Measurements from ENCODE around the gene ANKRD23. TPM values are rescaled to one million over a fixed set of nuclear protein-coding genes. Genes with fewer than 3 reads are reported as not detected.

Gene ANKRD23
- total and polyA plus RNA-seq, 2 of the 8 experiments (the other 6 are each of a cell fraction or from before 2014, with no cell fraction given) = 3.4 to 3.5 TPM

- Histone ChIP-seq H3K23ac (ENCODE audit: insufficient read length) (no peak overlapping the region), H2BK120ac (replicated peaks; ENCODE audit: low read depth, low read length) (peak overlapping the region; percentile 25), H2AK5ac (ENCODE audit: low read depth, low read length) (no peak overlapping the region), H3K4me2 (ENCODE audit: insufficient read depth in 1 of 2, low read depth in 2 of 2, low read length in 2 of 2) (peak overlapping the region; percentile 88 to 91), H4K8ac (ENCODE audit: extremely low read depth, insufficient read depth, low read length) (no peak overlapping the region), H2AFZ (ENCODE audit: low read length) (no peak overlapping the region), H4K20me1 (replicated peaks in 1 of 2; ENCODE audit: control insufficient read depth in 1 of 2, insufficient read depth in 2 of 2, low read length in 2 of 2) (peaks cover 2 to 11% of the 10 kb centered on the region in 2 experiments), H2BK5ac (ENCODE audit: low read depth, low read length) (no peak overlapping the region; the same call in 1 of the 2 replicates), H3K18ac (ENCODE audit: extremely low read depth, low read length) (peak overlapping the region; percentile 81), H3K9ac (replicated peaks in 1 of 4; ENCODE audit: extremely low read depth in 1 of 4, low read depth in 3 of 4, low read length in 3 of 4) (peak overlapping the region in 1 of 4 experiments; percentile 20; a peak in 4 of 7 replicates), H3K23me2 (ENCODE audit: low read depth, low read length) (peaks cover 14% of the 10 kb centered on the region), H3K4me1 (replicated peaks in 1 of 4; ENCODE audit: control insufficient read depth in 3 of 4, insufficient read depth in 4 of 4, low read length in 3 of 4) (peaks cover 11 to 43% (median 27%) of the 10 kb centered on the region in 4 experiments), H3K4ac (replicated peaks; ENCODE audit: insufficient read length, low read depth, low read length) (peak overlapping the region; percentile 17), H4K91ac (replicated peaks; ENCODE audit: insufficient read length, low read length) (peak overlapping the region; percentile 72), H3K79me2 (ENCODE audit: control insufficient read depth in 1 of 2, insufficient read depth in 2 of 2, low read length in 2 of 2) (peaks cover 4 to 32% of the 10 kb centered on the region in 2 experiments), H3K27me3 (replicated peaks in 1 of 4; ENCODE audit: control insufficient read depth in 3 of 4, extremely low read depth in 1 of 4, insufficient read depth in 3 of 4, low read length in 3 of 4) (peaks cover 0 to 3% (median 0%) of the 10 kb centered on the region in 4 experiments; a peak in 2 of 7 replicates), H2BK12ac (ENCODE audit: low read depth, low read length) (peak overlapping the region; percentile 85; the same call in 1 of the 2 replicates), H3K9me3 (ENCODE audit: insufficient read depth in 2 of 2, low read depth in 1 of 2, low read length in 1 of 2) (no peaks in the 10 kb centered on the region), H3K4me3 (ENCODE audit: extremely low read depth in 1 of 4, insufficient read depth in 2 of 4, low read depth in 3 of 4, low read length in 4 of 4) (peak overlapping the region; percentile 76 to 86 (median 80)), H2BK15ac (ENCODE audit: low read length) (peak overlapping the region; percentile 66; the same call in 1 of the 2 replicates), H3K27ac (ENCODE audit: low read depth, low read length) (no peak overlapping the region), H4K5ac (ENCODE audit: insufficient read length, low read depth, low read length) (peak overlapping the region; percentile 8), H3K79me1 (ENCODE audit: low read depth, low read length) (peaks cover 14% of the 10 kb centered on the region), H2BK20ac (ENCODE audit: low read length) (peak overlapping the region; percentile 80), H3K56ac (replicated peaks; ENCODE audit: insufficient read length, low read depth, low read length) (no peak overlapping the region), H3K14ac (ENCODE audit: insufficient read length) (no peak overlapping the region), H3K36me3 (ENCODE audit: control insufficient read depth in 2 of 4, insufficient read depth in 4 of 4, low read length in 3 of 4) (peaks cover 8 to 18% (median 12%) of the 10 kb centered on the region in 4 experiments)
- ChIA-PET POLR2A (ENCODE audit: partially characterized antibody) (interaction anchor here (0.7 to 4.7 kb wide), 7 partner anchors 11 to 93 kb away, joined by 3 to 25 read pairs (median 3); no protein-coding TSS in a partner anchor), CTCF (ENCODE audit: partially characterized antibody) (interaction anchor here (0.9 to 8.1 kb wide), 12 partner anchors 9 to 114 kb away, joined by 3 to 48 read pairs (median 4); partner anchors contain the start of gene ANKRD39)
- WGBS, 2 experiments (ENCODE audit: extremely low coverage in 1 of 2, insufficient coverage in 1 of 2, insufficient read length in 1 of 2, insufficient replicate concordance in 2 of 2, low coverage in 1 of 2, low lambda C conversion rate in 2 of 2, missing lambda C conversion rate in 1 of 2) = 38% methylated on average over 13 of the region's 13 CpGs; no CpG with 5 or more reads in 1 of the 2 experiments
- FAIRE-seq = no peak
- no peak for DNase-seq (ENCODE audit: low read depth in 1 of 2, low spot score in 2 of 2)
- no peak for TF ChIP-seq CHD2 (IDR thresholded peaks at IDR 0.05; ENCODE audit: low read length)
- TF ChIP-seq, protein P1, sequence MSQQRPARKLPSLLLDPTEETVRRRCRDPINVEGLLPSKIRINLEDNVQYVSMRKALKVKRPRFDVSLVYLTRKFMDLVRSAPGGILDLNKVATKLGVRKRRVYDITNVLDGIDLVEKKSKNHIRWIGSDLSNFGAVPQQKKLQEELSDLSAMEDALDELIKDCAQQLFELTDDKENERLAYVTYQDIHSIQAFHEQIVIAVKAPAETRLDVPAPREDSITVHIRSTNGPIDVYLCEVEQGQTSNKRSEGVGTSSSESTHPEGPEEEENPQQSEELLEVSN (IDR thresholded peaks at IDR 0.05) = peak; percentile 5; the same call in 1 of the 2 replicates
- peak; percentile 48; the same call in 1 of the 2 replicates for TF ChIP-seq MAX (IDR thresholded peaks at IDR 0.05)
Observed at GRCh38 chr2:96870626-96871255, 26.9 kb upstream of the ANKRD23 start.

All from H1 (cell line).